HCEC 1CT (cell line): Measurements from ENCODE around the gene SDCBP2.
A peak's percentile ranks its signal among the peaks of the same experiment; 100 is the strongest.

ENCODE experiments used
- DNase-seq: peaks from one replicate; pipeline ENCODE4 v3.0.0-alpha.2; 2017

SDCBP2 gene

GRCh38 chr20:1328680-1329330 lies at the start of gene SDCBP2:
TSS of gene SDCBP2 (minus strand) at chr20:1329139. CDS start at chr20:1320416, 8,723 bp downstream.
- no peak for DNase-seq

DNA sequence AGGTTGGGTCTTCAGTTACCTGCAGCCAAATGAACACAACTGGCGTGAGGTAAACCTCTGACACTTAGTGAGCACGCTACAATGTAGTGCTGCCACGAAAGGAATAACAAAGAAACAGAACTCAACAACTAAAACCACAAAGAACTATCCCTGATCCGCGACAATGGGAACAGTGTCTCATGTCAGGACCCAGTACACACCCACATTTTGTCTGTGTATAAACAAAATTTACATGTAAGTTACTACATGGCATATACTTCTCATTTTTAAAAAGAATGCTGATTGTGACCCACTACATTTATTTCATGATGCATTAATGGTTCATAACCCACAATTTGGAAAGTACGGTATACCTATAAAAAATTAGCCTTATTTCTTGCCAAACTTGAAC lies 49.8 kb upstream of the SDCBP2 start:
- no peak for DNase-seq

DNA sequence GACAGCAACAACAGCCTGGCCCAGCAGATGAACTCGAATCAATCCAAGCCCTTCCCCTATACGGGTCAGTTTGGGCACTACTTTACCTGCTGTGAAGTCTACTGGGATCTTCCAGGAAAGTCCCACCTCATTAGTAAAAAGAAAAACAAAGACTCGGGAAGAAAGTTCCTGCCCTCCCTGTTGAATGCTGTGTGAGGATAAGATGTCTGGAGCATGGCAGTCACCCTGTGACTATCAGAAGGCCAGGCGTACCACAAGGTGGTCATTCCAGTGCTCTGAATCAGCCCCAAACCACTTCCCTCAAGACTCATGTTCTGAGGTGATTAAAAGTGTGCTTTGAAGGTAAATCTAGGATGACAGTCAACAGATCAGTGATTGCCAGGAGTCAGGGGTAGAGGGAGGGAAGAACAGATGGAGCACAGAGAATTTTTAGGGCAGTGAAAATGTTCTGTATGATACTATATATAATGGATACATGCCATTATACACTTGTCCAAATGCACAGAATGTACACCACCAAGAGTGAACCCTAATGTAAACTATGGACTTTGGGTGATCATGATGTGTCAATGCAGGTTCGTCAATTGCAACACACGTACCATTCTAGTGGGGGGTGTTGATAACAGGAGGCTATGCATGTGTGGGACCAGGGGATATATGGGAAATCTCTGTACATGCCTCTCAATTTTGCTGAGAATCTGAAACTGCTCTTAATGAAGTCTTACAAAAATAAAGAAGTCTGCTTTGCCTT lies 49.2 kb upstream of the SDCBP2 start:
- DNase-seq: peak; percentile 60

- DNase-seq: no peak
Observed at GRCh38 chr20:1377341-1377871, 48.5 kb upstream of the SDCBP2 start.

GRCh38 chr20:1376408-1377270 lies 47.7 kb upstream of the SDCBP2 start:
- no peak for DNase-seq

DNA sequence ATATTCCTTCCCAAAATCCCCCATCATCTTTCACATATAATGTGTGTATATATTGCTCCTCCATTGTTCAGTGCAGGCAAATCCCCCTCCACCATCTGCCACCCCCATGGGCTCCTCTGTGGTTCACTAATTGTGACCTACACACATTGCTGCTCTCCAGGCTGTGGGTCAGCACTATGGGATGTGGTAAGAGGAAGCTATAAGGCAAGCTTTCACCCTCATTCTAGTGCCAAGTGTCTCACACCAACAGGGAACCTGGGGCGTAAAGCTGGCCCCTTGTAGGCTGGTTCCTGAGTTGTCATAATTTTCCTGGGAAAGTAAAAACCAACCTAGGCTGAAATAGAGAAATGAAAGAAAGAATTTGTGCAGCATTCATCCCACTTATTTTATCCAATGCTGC lies 47.1 kb upstream of the SDCBP2 start:
- no peak for DNase-seq

DNA sequence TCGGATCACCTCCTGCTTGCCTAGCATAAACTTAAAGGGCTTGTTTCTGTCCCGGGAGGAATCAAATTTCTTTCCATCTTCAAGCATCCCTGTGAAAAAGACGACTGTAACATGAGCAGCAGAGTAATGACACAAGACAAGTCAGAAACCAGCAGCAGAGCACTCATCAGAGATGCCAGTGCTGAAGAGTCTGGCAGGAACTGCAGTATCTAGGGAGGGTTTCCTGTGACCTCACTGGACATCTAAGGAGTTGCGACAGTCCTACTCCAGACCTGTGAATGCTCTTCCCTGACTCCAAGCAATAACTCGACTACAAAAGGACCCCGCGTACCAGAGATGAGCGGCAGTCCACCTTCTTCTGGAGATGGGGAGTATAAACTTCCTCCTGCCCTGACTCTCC lies 46.6 kb upstream of the SDCBP2 start:
- DNase-seq: peak; percentile 72

DNA sequence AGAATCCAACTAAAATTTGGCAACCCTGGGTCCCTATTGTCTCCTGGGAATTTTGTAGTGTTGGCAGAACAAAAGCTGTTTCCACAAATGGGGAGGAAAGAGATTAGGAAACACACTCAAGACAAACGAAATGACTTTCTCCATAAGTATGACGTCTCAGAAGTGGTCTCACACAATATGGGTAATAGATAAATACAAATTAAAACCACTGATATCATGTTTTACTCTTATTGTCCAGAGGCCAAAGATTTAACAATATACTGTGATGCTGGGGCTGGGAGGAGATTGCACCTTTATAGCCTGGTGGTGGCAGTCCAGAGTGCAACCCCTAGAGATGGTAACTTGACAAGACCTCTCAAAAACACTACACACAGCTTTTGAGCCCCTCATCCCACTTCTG lies 45.3 kb upstream of the SDCBP2 start:
- no peak for DNase-seq

DNA sequence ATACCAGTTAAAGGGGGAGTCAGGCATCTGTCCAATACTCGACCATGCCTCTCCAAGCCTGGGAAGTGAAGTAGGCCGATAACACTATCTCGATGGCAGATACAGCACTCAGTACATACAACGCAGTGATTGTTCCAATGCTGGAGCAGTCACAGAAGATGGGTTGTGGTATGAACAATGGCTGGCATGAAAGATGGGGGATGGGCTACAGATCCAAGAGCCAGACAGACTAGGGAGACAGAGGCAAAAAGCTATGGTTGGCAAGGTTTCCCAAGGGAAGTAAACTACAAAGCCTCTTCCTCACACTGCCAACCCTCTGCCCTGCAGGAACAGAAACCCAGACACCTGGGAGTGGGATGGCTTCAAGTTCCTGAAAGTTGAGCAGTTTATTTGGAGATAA lies 44.7 kb upstream of the SDCBP2 start:
- no peak for DNase-seq

GRCh38 chr20:1373036-1373435 lies 44.1 kb upstream of the SDCBP2 start:
- no peak for DNase-seq

DNA sequence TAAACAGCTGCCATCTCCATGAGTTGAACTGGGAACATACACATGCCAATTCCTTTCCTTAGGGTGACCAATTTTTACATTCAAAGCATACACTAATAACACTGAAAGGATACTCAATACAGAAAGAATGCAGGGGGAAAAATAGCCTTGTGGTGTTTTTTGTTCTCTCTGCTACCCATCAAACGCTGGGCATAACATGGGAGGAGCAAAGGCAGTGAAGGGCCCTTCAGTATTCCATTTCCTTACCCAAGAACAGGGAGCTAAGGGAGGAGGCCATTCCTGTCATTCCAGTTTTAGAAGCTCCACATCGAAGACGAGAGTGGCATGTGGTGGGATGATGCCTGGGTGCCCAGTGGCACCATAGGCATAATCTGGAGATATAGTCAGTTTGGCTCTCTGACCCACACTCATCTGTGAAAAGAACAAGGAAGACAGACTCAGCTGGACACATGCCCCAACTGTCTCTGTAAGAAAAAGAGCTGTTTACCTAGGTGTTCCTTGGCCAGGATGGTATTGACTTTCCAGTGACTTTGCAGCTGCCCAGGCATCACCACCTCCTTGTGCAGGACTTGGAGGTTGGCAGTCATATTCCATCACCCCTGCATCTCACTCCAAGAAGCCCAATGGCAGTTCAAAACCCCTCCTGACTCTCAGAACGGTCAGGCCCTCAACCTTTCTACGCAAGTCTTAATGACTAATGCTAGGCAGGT lies 43.0 kb upstream of the SDCBP2 start:
- DNase-seq: no peak

GRCh38 chr20:1371202-1371782 lies 42.4 kb upstream of the SDCBP2 start:
- no peak for DNase-seq

GRCh38 chr20:1370548-1371110 lies 41.7 kb upstream of the SDCBP2 start:
- DNase-seq: peak; percentile 11

- no peak for DNase-seq
Observed at GRCh38 chr20:1369970-1370369, 41.0 kb upstream of the SDCBP2 start.

DNA sequence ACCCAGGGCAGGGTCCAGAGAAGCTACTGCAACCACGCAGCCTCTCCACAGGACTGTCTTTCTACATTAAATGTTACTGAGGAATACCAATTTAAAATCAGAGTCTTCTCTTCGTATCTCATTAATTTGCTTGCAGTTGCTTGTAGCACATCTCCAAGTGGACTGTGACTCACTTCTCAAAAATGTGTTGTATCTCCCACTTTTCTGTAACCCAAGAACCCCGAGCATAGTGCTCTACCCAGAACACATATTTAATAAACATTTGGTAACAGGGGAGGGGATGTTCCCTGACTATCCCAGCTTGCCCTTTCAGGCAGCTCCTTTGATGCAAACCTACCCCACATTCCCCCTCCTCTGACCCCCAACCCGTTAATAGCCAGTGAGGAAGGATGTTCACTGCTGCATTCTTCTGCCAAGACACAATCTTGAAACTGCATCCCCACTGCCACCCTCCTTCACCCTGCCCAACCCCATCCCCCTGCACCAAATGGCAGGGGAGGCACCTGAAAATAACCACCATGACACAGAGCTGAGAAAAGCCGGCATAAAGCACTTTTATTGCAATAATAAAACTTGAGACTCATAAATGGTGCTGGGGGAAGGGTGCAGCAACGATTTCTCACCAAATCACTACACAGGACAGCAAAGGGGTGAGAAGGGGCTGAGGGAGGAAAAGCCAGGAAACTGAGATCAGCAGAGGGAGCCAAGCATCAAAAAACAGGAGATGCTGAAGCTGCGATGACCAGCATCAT lies 39.7 kb upstream of the SDCBP2 start:
- peak; percentile 65 for DNase-seq

DNA sequence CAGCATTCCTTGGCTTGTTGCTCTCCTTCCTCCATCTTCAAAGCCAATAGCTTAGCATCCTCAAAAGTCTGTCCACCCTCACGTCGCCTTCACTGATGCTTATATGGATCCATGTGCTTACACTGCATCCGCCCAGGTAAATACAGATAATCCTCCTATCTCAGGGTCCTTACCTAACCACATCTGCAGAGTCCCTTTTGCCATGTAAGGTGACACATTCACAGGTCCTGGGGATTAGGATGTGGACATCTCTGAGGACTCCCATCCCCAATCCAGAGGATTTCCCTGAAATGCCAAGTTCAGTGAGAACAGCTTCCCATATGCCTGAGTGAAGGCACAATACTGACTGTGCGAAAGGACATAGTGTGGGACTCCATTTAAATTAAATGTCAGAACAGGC lies 38.5 kb upstream of the SDCBP2 start:
- DNase-seq: no peak

GRCh38 chr20:1364106-1364505 lies 35.2 kb upstream of the SDCBP2 start:
- DNase-seq: no peak

DNA sequence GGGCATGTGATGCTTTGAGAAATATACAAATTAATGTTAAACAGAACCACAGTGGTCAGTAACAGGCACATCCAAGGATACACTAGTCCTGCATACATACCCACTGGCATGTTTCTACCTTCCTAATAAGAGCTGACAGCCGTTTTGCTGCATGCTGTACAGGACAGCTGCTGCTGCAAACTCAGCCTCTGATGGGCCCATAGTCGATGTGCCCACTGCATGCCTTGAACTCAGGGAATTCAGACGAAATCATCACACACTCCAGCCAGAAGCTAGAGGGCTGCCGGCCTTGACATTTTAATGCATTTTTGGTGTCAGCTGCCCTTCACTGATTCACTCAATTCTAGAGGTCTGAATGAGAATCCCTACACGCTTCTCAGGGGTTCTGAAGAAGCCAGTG lies 34.6 kb upstream of the SDCBP2 start:
- no peak for DNase-seq

DNA sequence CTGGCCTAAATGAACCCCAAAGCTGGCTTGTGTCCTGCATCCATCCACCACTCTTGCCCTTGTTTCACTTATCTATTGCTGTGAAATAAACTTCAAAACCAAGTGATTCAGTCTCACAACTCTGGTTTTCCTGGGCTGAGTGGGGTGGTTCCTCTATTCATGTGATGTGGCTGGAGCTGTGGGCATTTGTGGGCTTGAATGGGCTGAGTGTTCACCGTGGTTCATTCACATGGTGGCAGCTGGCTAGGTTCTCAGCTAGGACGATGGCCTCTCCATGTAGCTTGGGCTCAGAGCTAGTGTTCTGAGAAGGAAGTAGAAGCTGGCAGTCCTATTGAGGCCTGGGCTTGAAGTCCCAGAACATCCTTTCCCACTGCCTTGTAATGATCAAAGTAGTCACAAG lies 33.5 kb upstream of the SDCBP2 start:
- DNase-seq: no peak

- no peak for DNase-seq
Observed at GRCh38 chr20:1360094-1360846, 31.3 kb upstream of the SDCBP2 start.
